HEK293T (cell line): Measurements from ENCODE around the gene DUSP11.

Experiments used
- CTCF ChIA-PET: fragments of 350-600 bp; formaldehyde crosslinking; extraction: SDS; loops from one replicate; lab custom pipeline; 2021; ENCODE audit warnings: antibody characterized with exemption, inconsistent platforms; lab: Yijun Ruan, JAX
- POLR2A ChIA-PET: fragments of 350-600 bp; formaldehyde crosslinking; extraction: SDS; loops from one replicate; lab custom pipeline; 2020; ENCODE audit warnings: antibody characterized with exemption, inconsistent platforms; lab: Yijun Ruan, JAX
- DNase-seq: peaks from one replicate; pipeline ENCODE4 v3.0.0; 2012; ENCODE audit warnings: mixed read lengths; ENCODE audit errors: extremely low spot score
- ELF4 ChIP-seq: fragments of 450-650 bp; IDR thresholded peaks from 2 replicates; pipeline ENCODE4 v1.6.1; 2017; ENCODE audit warnings: antibody characterized with exemption
- FOXA1 ChIP-seq: fragments of 450-650 bp; IDR thresholded peaks from 2 replicates; pipeline ENCODE4 v1.6.1; 2016; ENCODE audit warnings: mild to moderate bottlenecking
- FOXM1 ChIP-seq: fragments of 450-650 bp; IDR thresholded peaks from 2 replicates; pipeline ENCODE4 v1.6.1; 2017; ENCODE audit warnings: mild to moderate bottlenecking, borderline replicate concordance
- TF ChIP-seq, protein P1 (sequence below): fragments of 450-650 bp; IDR thresholded peaks from 2 replicates; pipeline ENCODE4 v1.6.1; 2016

Gene DUSP11

DNA sequence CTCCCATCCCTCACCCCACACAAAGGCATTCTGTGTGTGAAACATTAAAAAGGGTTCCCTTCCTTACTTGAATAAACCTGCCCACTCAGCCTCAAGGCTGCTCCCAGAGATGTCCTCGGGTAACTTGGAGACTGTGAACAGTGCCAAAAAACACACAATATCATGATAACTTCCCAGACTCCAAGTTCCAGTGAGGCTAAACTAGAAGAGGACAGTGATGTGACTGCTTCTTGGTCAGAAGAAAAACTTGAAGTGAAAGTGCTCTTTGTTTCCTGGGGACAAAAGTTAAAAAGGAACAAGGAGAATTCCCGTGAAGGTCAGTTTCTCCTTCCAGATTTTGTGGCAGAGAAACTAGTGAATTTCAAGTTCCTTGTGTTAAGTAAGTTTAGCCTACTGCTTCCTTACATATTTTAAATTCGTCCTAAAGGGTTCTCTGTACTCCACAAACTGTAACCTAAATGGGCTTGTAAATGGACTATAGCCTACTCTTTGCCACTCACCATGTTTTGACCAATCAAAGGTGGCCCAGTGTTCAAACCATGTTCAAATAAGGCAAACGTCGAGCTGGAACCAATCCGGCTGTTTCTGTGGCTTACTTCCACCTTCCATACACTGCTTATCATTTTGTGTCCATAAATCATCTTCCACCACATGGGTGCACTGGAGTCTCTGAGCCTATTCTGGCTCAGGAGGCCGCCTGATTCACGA, 63.2 kb downstream of the DUSP11 start:
- no peak for DNase-seq
- ChIA-PET CTCF (interaction anchor here (0.6 kb wide), 1 partner anchor 157 kb away, joined by 6 read pairs; no protein-coding TSS in a partner anchor), POLR2A (no interaction called here)
- TF ChIP-seq, protein P1, sequence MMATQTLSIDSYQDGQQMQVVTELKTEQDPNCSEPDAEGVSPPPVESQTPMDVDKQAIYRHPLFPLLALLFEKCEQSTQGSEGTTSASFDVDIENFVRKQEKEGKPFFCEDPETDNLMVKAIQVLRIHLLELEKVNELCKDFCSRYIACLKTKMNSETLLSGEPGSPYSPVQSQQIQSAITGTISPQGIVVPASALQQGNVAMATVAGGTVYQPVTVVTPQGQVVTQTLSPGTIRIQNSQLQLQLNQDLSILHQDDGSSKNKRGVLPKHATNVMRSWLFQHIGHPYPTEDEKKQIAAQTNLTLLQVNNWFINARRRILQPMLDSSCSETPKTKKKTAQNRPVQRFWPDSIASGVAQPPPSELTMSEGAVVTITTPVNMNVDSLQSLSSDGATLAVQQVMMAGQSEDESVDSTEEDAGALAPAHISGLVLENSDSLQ = peak; percentile 39; the same call in 1 of the 2 replicates
- TF ChIP-seq FOXM1 = no peak

DNA sequence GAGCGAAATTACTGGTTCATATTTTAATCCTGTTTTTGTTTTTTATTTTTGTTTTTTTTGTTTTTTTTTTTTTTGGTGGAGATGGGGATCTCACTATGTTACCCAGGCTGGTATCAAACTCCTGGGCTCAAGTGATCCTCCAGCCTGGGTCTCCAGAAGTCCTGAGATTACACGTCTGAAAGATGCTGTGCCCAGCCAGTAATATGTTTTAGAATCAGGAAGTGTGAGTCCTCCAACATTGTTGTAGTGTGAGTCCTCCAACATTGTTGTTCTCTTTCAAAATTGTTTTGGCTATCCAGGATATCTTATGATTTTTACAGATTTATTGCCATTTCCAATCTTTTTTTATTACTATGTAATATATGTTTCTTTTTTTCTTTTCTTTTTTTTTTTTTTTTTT, 65.8 kb downstream of the DUSP11 start:
- no peak for TF ChIP-seq ELF4
- no peak for TF ChIP-seq FOXA1
- POLR2A ChIA-PET = no interaction called here
- CTCF ChIA-PET = no interaction called here
- DNase-seq = no peak
